Muscle layer of duodenum (tissue), 2 donors: ENCODE results near the gene PPEF1.
"Not testable (repeated sequence)": the region's sequence is repeated elsewhere in the genome, so short reads cannot be mapped to it uniquely, and the experiment has no call there.

ENCODE experiments used
- H3K27ac ChIP-seq: one replicate; pipeline ENCODE4 v1.7.0; 2013; ENCODE audit warnings: mild to moderate bottlenecking, low read length
- H3K27me3 ChIP-seq: one replicate; pipeline ENCODE4 v1.7.0; 2013; ENCODE audit warnings: low read depth, mild to moderate bottlenecking, control low read depth, low read length
- H3K36me3 ChIP-seq, 2 donors: one replicate each; pipeline ENCODE4 v1.7.0; 2013; ENCODE audit warnings: low read length in 2 of 2, control low read depth in 1 of 2, mild to moderate bottlenecking in 1 of 2; ENCODE audit not compliant: insufficient read depth in 2 of 2, control insufficient read depth in 1 of 2
- H3K4me1 ChIP-seq, 2 donors: one replicate each; pipeline ENCODE4 v1.7.0; 2013; ENCODE audit warnings: low read length in 2 of 2, mild to moderate bottlenecking in 2 of 2, control low read depth in 1 of 2, moderate library complexity in 1 of 2; ENCODE audit not compliant: insufficient read depth in 2 of 2, control insufficient read depth in 1 of 2
- H3K4me3 ChIP-seq, 2 donors: one replicate each; pipeline ENCODE4 v1.7.0; 2013; ENCODE audit warnings: low read length in 2 of 2, low read depth in 1 of 2, mild to moderate bottlenecking in 1 of 2
- H3K9me3 ChIP-seq, 2 donors: one replicate each; pipeline ENCODE4 v1.7.0; 2013; ENCODE audit warnings: low read length in 2 of 2, control low read depth in 1 of 2, mild to moderate bottlenecking in 1 of 2; ENCODE audit not compliant: control insufficient read depth in 1 of 2
- donor health status: healthy.

PPEF1 gene

GRCh38 chrX:18757956-18758932, 50.8 kb downstream of the PPEF1 start:
- H3K27me3 ChIP-seq: no peaks in the 10 kb centered on the region

GRCh38 chrX:18761750-18762149, 54.3 kb downstream of the PPEF1 start:
- Histone ChIP-seq H3K36me3 (no peaks in the 10 kb centered on the region), H3K27me3 (no peaks in the 10 kb centered on the region), H3K4me1 (no peaks in the 10 kb centered on the region), H3K4me3 (no peak overlapping the region), H3K9me3 (no peaks in the 10 kb centered on the region), H3K27ac (no peak overlapping the region)

More at GRCh38 chrX:18757956-18758932, 50.8 kb downstream of the PPEF1 start:
- no peaks in the 10 kb centered on the region for H3K4me1 ChIP-seq
- no peak overlapping the region for H3K4me3 ChIP-seq
- H3K36me3 ChIP-seq: no peaks in the 10 kb centered on the region
- H3K9me3 ChIP-seq: no peaks in the 10 kb centered on the region
- no peak overlapping the region for H3K27ac ChIP-seq

GRCh38 chrX:18763106-18763505, 55.7 kb downstream of the PPEF1 start:
- not testable (repeated sequence) for H3K27me3 ChIP-seq, H3K4me3 ChIP-seq, H3K27ac ChIP-seq, H3K9me3 ChIP-seq, H3K36me3 ChIP-seq, H3K4me1 ChIP-seq

- H3K27me3 ChIP-seq: no peaks in the 10 kb centered on the region
- peaks cover 0 to 4% of the 10 kb centered on the region in 2 donors for H3K9me3 ChIP-seq
- no peak overlapping the region for H3K27ac ChIP-seq
- H3K36me3 ChIP-seq: no peaks in the 10 kb centered on the region
- no peaks in the 10 kb centered on the region for H3K4me1 ChIP-seq
- H3K4me3 ChIP-seq: no peak overlapping the region
Measured at GRCh38 chrX:18769364-18769763, 61.9 kb downstream of the PPEF1 start.

- H3K27ac ChIP-seq: no peak overlapping the region
- peaks cover 0 to 4% of the 10 kb centered on the region in 2 donors for H3K9me3 ChIP-seq
- no peaks in the 10 kb centered on the region for H3K27me3 ChIP-seq
- no peaks in the 10 kb centered on the region for H3K4me1 ChIP-seq
- no peak overlapping the region for H3K4me3 ChIP-seq
- no peaks in the 10 kb centered on the region for H3K36me3 ChIP-seq
Measured at GRCh38 chrX:18769812-18770573, 62.5 kb downstream of the PPEF1 start.

GRCh38 chrX:18789916-18790315, 82.5 kb downstream of the PPEF1 start:
- no peaks in the 10 kb centered on the region for H3K4me1 ChIP-seq
- H3K27me3 ChIP-seq: no peaks in the 10 kb centered on the region
- no peak overlapping the region for H3K27ac ChIP-seq
- H3K9me3 ChIP-seq: no peaks in the 10 kb centered on the region
- no peak overlapping the region for H3K4me3 ChIP-seq
- H3K36me3 ChIP-seq: no peaks in the 10 kb centered on the region

- no peaks in the 10 kb centered on the region for H3K9me3 ChIP-seq
- H3K27me3 ChIP-seq: no peaks in the 10 kb centered on the region
- no peak overlapping the region for H3K4me3 ChIP-seq
- H3K36me3 ChIP-seq: no peaks in the 10 kb centered on the region
- H3K4me1 ChIP-seq: no peaks in the 10 kb centered on the region
- H3K27ac ChIP-seq: no peak overlapping the region
Measured at GRCh38 chrX:18792828-18793227, 85.4 kb downstream of the PPEF1 start.

- no peaks in the 10 kb centered on the region for H3K27me3 ChIP-seq
- H3K4me1 ChIP-seq: no peaks in the 10 kb centered on the region
- no peak overlapping the region for H3K4me3 ChIP-seq
- H3K9me3 ChIP-seq: no peaks in the 10 kb centered on the region
- no peak overlapping the region for H3K27ac ChIP-seq
- H3K36me3 ChIP-seq: no peaks in the 10 kb centered on the region
Measured at GRCh38 chrX:18793601-18794089, 86.2 kb downstream of the PPEF1 start.

- Histone ChIP-seq H3K9me3 (no peaks in the 10 kb centered on the region), H3K4me1 (no peaks in the 10 kb centered on the region), H3K27me3 (no peaks in the 10 kb centered on the region), H3K36me3 (no peaks in the 10 kb centered on the region), H3K4me3 (no peak overlapping the region), H3K27ac (no peak overlapping the region)
Measured at GRCh38 chrX:18797141-18797540, 89.7 kb downstream of the PPEF1 start.

- Histone ChIP-seq H3K36me3 (no peaks in the 10 kb centered on the region), H3K27me3 (no peaks in the 10 kb centered on the region), H3K27ac (no peak overlapping the region), H3K4me1 (no peaks in the 10 kb centered on the region), H3K4me3 (no peak overlapping the region), H3K9me3 (no peaks in the 10 kb centered on the region)
Measured at GRCh38 chrX:18799911-18800310, 92.5 kb downstream of the PPEF1 start.

GRCh38 chrX:18809641-18810040, 102.2 kb downstream of the PPEF1 start:
- Histone ChIP-seq H3K4me1 (no peaks in the 10 kb centered on the region), H3K27ac (no peak overlapping the region), H3K4me3 (no peak overlapping the region), H3K27me3 (no peaks in the 10 kb centered on the region), H3K9me3 (no peaks in the 10 kb centered on the region), H3K36me3 (no peaks in the 10 kb centered on the region)
